HG03280 (cell line): ENCODE measurements around the gene MYBPC2.
A peak's percentile ranks its signal among the peaks of the same experiment; 100 is the strongest.
"Not testable (repeated sequence)": the region's sequence is repeated elsewhere in the genome, so short reads cannot be mapped to it uniquely, and the experiment has no call there.

Source experiments
- ATAC-seq: cut with Tn5 transposase; IDR thresholded peaks from one replicate; pipeline ENCODE4 v1.9.1; 2021; ENCODE audit warnings: mild to moderate bottlenecking, moderate library complexity; ENCODE audit not compliant: unreplicated experiment

Gene MYBPC2

GRCh38 chr19:50432221-50433028 lies at the start of gene MYBPC2:
Gene MYBPC2 (plus strand): TSS chr19:50432892. CDS start chr19:50432954, 62 bp downstream.
- ATAC-seq, result no peak

- ATAC-seq, result no peak
Observed at GRCh38 chr19:50383001-50383851, 49.5 kb upstream of the MYBPC2 start.

GRCh38 chr19:50383852-50384684 lies 48.6 kb upstream of the MYBPC2 start, which contains the start of gene POLD1:
Gene POLD1 (plus strand): TSS chr19:50384347. CDS start chr19:50398852, 14,505 bp downstream.
- ATAC-seq, result peak; percentile 81

GRCh38 chr19:50384685-50385535 lies 47.8 kb upstream of the MYBPC2 start:
- no peak for ATAC-seq

GRCh38 chr19:50387176-50387867 lies 45.4 kb upstream of the MYBPC2 start:
- ATAC-seq, result no peak

- no peak for ATAC-seq
Observed at GRCh38 chr19:50387868-50388245, 44.8 kb upstream of the MYBPC2 start.

GRCh38 chr19:50390295-50390694 lies 42.4 kb upstream of the MYBPC2 start:
- not testable (repeated sequence) for ATAC-seq

GRCh38 chr19:50390952-50391351 lies 41.7 kb upstream of the MYBPC2 start:
- not testable (repeated sequence) for ATAC-seq

GRCh38 chr19:50392759-50393158 lies 39.9 kb upstream of the MYBPC2 start:
- ATAC-seq, result no peak

- no peak for ATAC-seq
Observed at GRCh38 chr19:50393589-50393988, 39.1 kb upstream of the MYBPC2 start.

GRCh38 chr19:50394017-50394416 lies 38.7 kb upstream of the MYBPC2 start:
- ATAC-seq, result no peak

- ATAC-seq, result no peak
Observed at GRCh38 chr19:50398675-50399367, 33.9 kb upstream of the MYBPC2 start.

GRCh38 chr19:50399368-50399745 lies 33.3 kb upstream of the MYBPC2 start:
- no peak for ATAC-seq

- ATAC-seq, result no peak
Observed at GRCh38 chr19:50401605-50402450, 30.9 kb upstream of the MYBPC2 start.

GRCh38 chr19:50402544-50403301 lies 30.0 kb upstream of the MYBPC2 start:
- no peak for ATAC-seq

- no peak for ATAC-seq
Observed at GRCh38 chr19:50406156-50406820, 26.4 kb upstream of the MYBPC2 start.

GRCh38 chr19:50406829-50407228 lies 25.9 kb upstream of the MYBPC2 start:
- no peak for ATAC-seq
